K562 (cell line): ENCODE data around the gene XPC. TPM values are rescaled to one million over a fixed set of nuclear protein-coding genes. Genes with fewer than 3 reads are reported as not detected.
A peak's percentile ranks its signal among the peaks of the same experiment; 100 is the strongest.

Experiments used
- ATAC-seq: fragments of 200-7000 bp; cut with Tn5 transposase; 3 replicates; pipeline ENCODE4 v1.9.1; 2020; ENCODE audit warnings: moderate library complexity
- BruUV-seq: library from RNA; stranded (reverse); fragments of 400-500 nt; replicated peaks from 2 replicates; lab custom pipeline; 2021; lab: Mats Ljungman, UMichigan
- CTCF ChIA-PET: fragments of 300-600 bp; formaldehyde crosslinking; extraction: SDS; loops from one replicate; lab custom pipeline; 2021; ENCODE audit warnings: low intra/inter-chr PET ratio; lab: Yijun Ruan, JAX
- POLR2A ChIA-PET: fragments of 300-600, 350-650 bp; sonication (Branson Sonifier 250); formaldehyde crosslinking; extraction: SDS; loops from one replicate; lab custom pipeline; 2021; ENCODE audit warnings: antibody characterized with exemption, inconsistent platforms; lab: Yijun Ruan, JAX
- DNase-seq, 4 experiments: peaks; one replicate each; pipeline versions ENCODE4 v3.0.0 to v3.0.0-alpha.2; 2011 to 2018; ENCODE audit warnings: low spot score in 3 of 4, mixed read lengths in 3 of 4; ENCODE audit errors: extremely low read depth in 1 of 4
- FAIRE-seq: peaks from 2 replicates; lab custom pipeline; 2011; peaks lifted over from hg19 to GRCh38; lab: Jason Lieb, UNC
- H2AFZ ChIP-seq: 2 replicates; pipeline ENCODE4 v1.6.0; 2011; ENCODE audit warnings: low read depth, low read length, control low read depth, inconsistent platforms
- H3K27ac ChIP-seq: fragments of 200-600 bp; 3 replicates; pipeline ENCODE4 v1.8.0; 2011; ENCODE audit warnings: low read depth, mild to moderate bottlenecking, control low read depth, inconsistent platforms, low read length, moderate library complexity, mixed read lengths; ENCODE audit errors: extremely low read depth
- H3K27me3 ChIP-seq, 2 experiments: fragments of 300-600 bp in 1 of 2; 2 replicates in 1 of 2; 3 replicates in 1 of 2; pipeline versions ENCODE4 v1.6.0 to v1.8.0; 2011; ENCODE audit warnings: inconsistent platforms in 2 of 2, low read length in 2 of 2, mild to moderate bottlenecking in 1 of 2, mixed read lengths in 1 of 2, moderate library complexity in 1 of 2; ENCODE audit not compliant: control insufficient read depth in 2 of 2, insufficient read depth in 2 of 2
- H3K36me3 ChIP-seq: fragments of 300-600 bp; 3 replicates; pipeline ENCODE4 v1.8.0; 2011; ENCODE audit warnings: mild to moderate bottlenecking, low read length, inconsistent platforms; ENCODE audit not compliant: control insufficient read depth, insufficient read depth
- H3K4me1 ChIP-seq, 2 experiments: fragments of 200-600 bp in 1 of 2; replicated peaks in 1 of 2; 2 replicates in 1 of 2; 3 replicates in 1 of 2; pipeline versions ENCODE4 v1.5.1 to v1.8.0; 2011; ENCODE audit warnings: inconsistent platforms in 2 of 2, low read length in 2 of 2, mild to moderate bottlenecking in 1 of 2, mixed read lengths in 1 of 2, moderate library complexity in 1 of 2; ENCODE audit not compliant: control insufficient read depth in 2 of 2, insufficient read depth in 2 of 2
- H3K4me2 ChIP-seq: 2 replicates; pipeline ENCODE4 v1.6.1; 2011; ENCODE audit warnings: low read length, control low read depth, inconsistent platforms, mixed read lengths; ENCODE audit not compliant: insufficient read depth
- H3K4me3 ChIP-seq: fragments of 200-600 bp; sonication (generic), shearing (Covaris generic); 2 replicates; pipeline ENCODE4 v1.5.1; 2016; ENCODE audit warnings: control low read depth, inconsistent platforms
- H3K79me2 ChIP-seq: fragments of 200-600 bp; 3 replicates; pipeline ENCODE4 v1.8.0; 2011; ENCODE audit warnings: low read length, inconsistent platforms; ENCODE audit not compliant: control insufficient read depth, insufficient read depth
- H3K9ac ChIP-seq, 2 experiments: 2 replicates each; pipeline versions ENCODE4 v1.6.0 to v1.6.1; 2011; ENCODE audit warnings: low read depth in 2 of 2, low read length in 2 of 2, control low read depth in 1 of 2, inconsistent platforms in 1 of 2, mild to moderate bottlenecking in 1 of 2, mixed read lengths in 1 of 2; ENCODE audit not compliant: insufficient read depth in 1 of 2
- H3K9me1 ChIP-seq: one replicate; pipeline ENCODE4 v1.6.0; 2011; ENCODE audit warnings: inconsistent platforms, mild to moderate bottlenecking, low read length, moderate library complexity; ENCODE audit not compliant: control insufficient read depth, insufficient read depth
- H3K9me3 ChIP-seq: replicated peaks from 2 replicates; pipeline ENCODE4 v1.5.1; 2011; ENCODE audit warnings: low read depth, low read length, inconsistent platforms; ENCODE audit not compliant: control insufficient read depth, insufficient read depth
- H4K20me1 ChIP-seq: replicated peaks from 2 replicates; pipeline ENCODE4 v1.6.1; 2011; ENCODE audit warnings: low read length, inconsistent platforms, mixed read lengths; ENCODE audit not compliant: control insufficient read depth, insufficient read depth
- BACH1 ChIP-seq: fragments of 200-800 bp; sonication (Bioruptor generic); IDR thresholded peaks from 2 replicates; pipeline ENCODE4 v1.6.1; 2016; ENCODE audit warnings: missing genetic modification characterization, missing compliant biosample characterization
- DLX4 ChIP-seq: fragments of 250-450 bp; sonication (Bioruptor Pico); IDR thresholded peaks from 2 replicates; pipeline ENCODE4 v1.6.1; 2021; ENCODE audit warnings: mild to moderate bottlenecking
- DPF2 ChIP-seq: fragments of 450-650 bp; IDR thresholded peaks from 2 replicates; pipeline ENCODE4 v1.6.1; 2016
- E2F3 ChIP-seq: fragments of 250-450 bp; sonication (Bioruptor Pico); IDR thresholded peaks from 2 replicates; pipeline ENCODE4 v1.4.0; 2020; ENCODE audit warnings: mild to moderate bottlenecking
- GATAD2A ChIP-seq: fragments of 450-650 bp; IDR thresholded peaks from 2 replicates; pipeline ENCODE4 v1.6.1; 2017
- KDM1A ChIP-seq, 2 experiments: fragments of 450-650 bp; IDR thresholded peaks; 2 replicates each; pipeline ENCODE4 v1.6.1; 2016; ENCODE audit warnings: mild to moderate bottlenecking in 2 of 2
- KLF16 ChIP-seq: IDR thresholded peaks from 2 replicates; pipeline ENCODE4 v1.6.1; 2016; ENCODE audit warnings: antibody characterized with exemption
- KLF6 ChIP-seq: fragments of 250-450 bp; sonication (Bioruptor Pico); IDR thresholded peaks from 2 replicates; pipeline ENCODE4 v1.4.0; 2020; ENCODE audit warnings: mild to moderate bottlenecking, moderate library complexity, borderline replicate concordance
- MEIS2 ChIP-seq: fragments of 450-650 bp; IDR thresholded peaks from 2 replicates; pipeline ENCODE4 v1.6.1; 2014; ENCODE audit warnings: mild to moderate bottlenecking; ENCODE audit not compliant: partially characterized antibody
- MITF ChIP-seq: IDR thresholded peaks from 2 replicates; pipeline ENCODE4 v1.6.1; 2014; ENCODE audit warnings: antibody characterized with exemption
- MLX ChIP-seq, 2 experiments: fragments of 450-650 bp in 1 of 2; sonication (generic) in 1 of 2; formaldehyde crosslinking; conservative IDR thresholded peaks; 2 replicates each; pipeline versions ENCODE4 v1.4.0 to v1.8.1; 2020 to 2022; ENCODE audit warnings: mild to moderate bottlenecking in 1 of 2, missing genetic modification reagents in 1 of 2
- PATZ1 ChIP-seq: fragments of 250-450 bp; sonication (Bioruptor Pico); IDR thresholded peaks from 2 replicates; pipeline ENCODE4 v1.5.0; 2020; ENCODE audit warnings: mild to moderate bottlenecking, borderline replicate concordance
- PRPF4 ChIP-seq: fragments of 200-400 bp; formaldehyde crosslinking; IDR thresholded peaks from one replicate; pipeline ENCODE4 v1.6.1; 2017; ENCODE audit warnings: low read length, low read depth, mild to moderate bottlenecking; ENCODE audit not compliant: insufficient read depth, poor library complexity, severe bottlenecking
- RBM25 ChIP-seq: fragments of 200-400 bp; formaldehyde crosslinking; IDR thresholded peaks from 2 replicates; pipeline ENCODE4 v1.6.1; 2018; ENCODE audit warnings: low read length, low read depth, moderate library complexity; ENCODE audit not compliant: severe bottlenecking
- TEAD1 ChIP-seq, 2 experiments: fragments of 450-650 bp in 1 of 2; sonication (generic) in 1 of 2; formaldehyde crosslinking; IDR thresholded peaks; 2 replicates each; pipeline versions ENCODE4 v1.4.0 to v1.8.0; 2020 to 2022; ENCODE audit warnings: mild to moderate bottlenecking in 2 of 2, missing genetic modification reagents in 1 of 2
- THRA ChIP-seq: fragments of 450-650 bp; IDR thresholded peaks from 2 replicates; pipeline ENCODE4 v1.6.1; 2017; ENCODE audit warnings: mild to moderate bottlenecking, moderate library complexity
- WHSC1 ChIP-seq: IDR thresholded peaks from one replicate; pipeline ENCODE4 v1.6.1; 2012; ENCODE audit warnings: low read length, control low read depth, inconsistent platforms
- ZNF24 ChIP-seq: fragments of 450-650 bp; IDR thresholded peaks from 2 replicates; pipeline ENCODE4 v1.6.1; 2016
- ZNF584 ChIP-seq: fragments of 200-800 bp; sonication (Bioruptor generic); IDR thresholded peaks from 2 replicates; pipeline ENCODE4 v1.6.1; 2016; ENCODE audit warnings: low read depth, mild to moderate bottlenecking, missing genetic modification characterization, missing compliant biosample characterization
- WGBS: fragments of 100-300 bp; shearing (Covaris generic); methylation state at CpG from one replicate; pipeline ENCODE4 v1.1.6; 2016; ENCODE audit warnings: low coverage, mixed read lengths; ENCODE audit not compliant: insufficient coverage; ENCODE audit errors: missing lambda C conversion rate; 5-methylcytosine and 5-hydroxymethylcytosine counted together
- in situ Hi-C: fragments of 300-500 bp; cut with MboI; formaldehyde crosslinking; loops from 4 replicates; pipeline ENCODE4 v1.15.0; 2018; ENCODE audit warnings: inconsistent platforms, mixed read lengths
- intact Hi-C: fragments of 100-400 bp; cut with micrococcal nuclease; formaldehyde crosslinking; loops from 2 replicates; pipeline ENCODE4 v1.14.2; 2022
- polyA plus RNA-seq, 8 experiments: library from polyadenylated mRNA; depleted of rRNA in 4 of 8; stranded (reverse) in 5 of 8; unstranded in 3 of 8; fragments of >200 nt; fragmentation: Nextera tagmentation in 2 of 8; fragmentation: Illumina TruSeq in 1 of 8; extraction: Ambion mirVana in 2 of 8; extraction: Trizol in 1 of 8; gene quantifications; 2 replicates each; pipeline versions ENCODE4 v1.2.1 to v1.2.3, GENCODE V29; 2011 to 2014; ENCODE audit warnings: inconsistent platforms in 1 of 8, missing spikeins in 1 of 8
- total RNA-seq, 7 experiments: library from RNA; depleted of rRNA in 6 of 7; stranded (reverse); fragments of >200 nt in 6 of 7; fragmentation: Illumina TruSeq in 2 of 7; extraction: Trizol in 2 of 7; gene quantifications; 2 replicates each; pipeline versions ENCODE4 v1.2.1 to v1.2.3, GENCODE V29; 2011 to 2021; ENCODE audit warnings: low replicate concordance in 1 of 7

XPC gene
- total and polyA plus RNA-seq, 9 of the 15 experiments (the other 6 are each of a cell fraction or from before 2014, with no cell fraction given): 3.8 to 54.7 (median 41.3) TPM

GRCh38 chr3:14128724-14129123 is 49.7 kb downstream of the XPC start:
- no peaks in the 10 kb centered on the region for H3K27me3 ChIP-seq
- in situ Hi-C loops (no loop called here), intact Hi-C loops (loop anchor here (10.0 kb wide), 1 partner anchor 474 kb away; no protein-coding TSS in a partner anchor)
- 95% methylated on average over 5 of the region's 5 CpGs for WGBS
- peak; percentile 46 for FAIRE-seq
- H3K9ac ChIP-seq: no peak overlapping the region
- no peak overlapping the region for H3K4me3 ChIP-seq
- H3K36me3 ChIP-seq: peaks cover 71% of the 10 kb centered on the region
- peaks cover 10% of the 10 kb centered on the region; the same call in 1 of the 2 replicates for H4K20me1 ChIP-seq
- H3K9me3 ChIP-seq: no peaks in the 10 kb centered on the region
- POLR2A ChIA-PET: no interaction called here
- no peak overlapping the region for H2AFZ ChIP-seq
- no peak for ATAC-seq
- peaks cover 17 to 18% of the 10 kb centered on the region in 2 experiments for H3K4me1 ChIP-seq
- peaks cover 51% of the 10 kb centered on the region for H3K79me2 ChIP-seq
- H3K4me2 ChIP-seq: no peak overlapping the region
- peaks cover 5% of the 10 kb centered on the region for H3K9me1 ChIP-seq
- no TSS peak for BruUV-seq
- CTCF ChIA-PET: no interaction called here
- DNase-seq: no peak
- H3K27ac ChIP-seq: no peak overlapping the region
- TF ChIP-seq PATZ1 (CRISPR knock-in tag) (no peak), GATAD2A (no peak), DPF2 (no peak), THRA (no peak), MITF (no peak), KLF6 (CRISPR knock-in tag) (no peak), DLX4 (CRISPR knock-in tag) (no peak), E2F3 (no peak), MLX (CRISPR knock-in tag; conservative IDR thresholded peaks at IDR 0.05) (no peak), ZNF24 (0 out of 2 replicates have a peak, but pooled peaks have one; percentile 37), WHSC1 (no peak), ZNF584 (CRISPR knock-in tag) (no peak), BACH1 (tag) (no peak), TEAD1 (CRISPR knock-in tag; IDR thresholded peaks at IDR 0.05) (0 out of 4 replicates have a peak, but pooled peaks of 1 of the 2 experiments have one; percentile 18), KLF16 (no peak), RBM25 (peak; percentile 95), MEIS2 (peak; percentile 21), KDM1A (IDR thresholded peaks at IDR 0.05) (peak; percentile 57 to 64), PRPF4 (no peak)
